GM03348 (cell line): ENCODE measurements around the gene NUCB1.
A peak's percentile ranks its signal among the peaks of the same experiment; 100 is the strongest.
"Not testable (repeated sequence)": the region's sequence is repeated elsewhere in the genome, so short reads cannot be mapped to it uniquely, and the experiment has no call there.

Experiments
- DNase-seq: peaks from one replicate; pipeline ENCODE4 v3.0.0; 2012; ENCODE audit warnings: low spot score

The NUCB1 gene

GRCh38 chr19:48874303-48875135 is 25.6 kb upstream of the NUCB1 start:
- peak; percentile 54 for DNase-seq

GRCh38 chr19:48876043-48876981 is 23.8 kb upstream of the NUCB1 start:
- DNase-seq, result not testable (repeated sequence)

- no peak for DNase-seq
These were observed 22.3 kb upstream of the NUCB1 start for GRCh38 chr19:48877855-48878195.

GRCh38 chr19:48878196-48879024 is 21.7 kb upstream of the NUCB1 start:
- DNase-seq, result peak; percentile 27

GRCh38 chr19:48879025-48879637 is 21.0 kb upstream of the NUCB1 start:
- DNase-seq, result no peak

- not testable (repeated sequence) for DNase-seq
These were observed 20.4 kb upstream of the NUCB1 start for GRCh38 chr19:48879696-48880095.

GRCh38 chr19:48881741-48882657 is 18.1 kb upstream of the NUCB1 start:
- no peak for DNase-seq

GRCh38 chr19:48883726-48884125 is 16.4 kb upstream of the NUCB1 start:
- DNase-seq, result no peak

GRCh38 chr19:48887861-48888612 is 12.1 kb upstream of the NUCB1 start:
- DNase-seq, result no peak

- DNase-seq, result not testable (repeated sequence)
These were observed 10.6 kb upstream of the NUCB1 start for GRCh38 chr19:48889496-48889895.

GRCh38 chr19:48890551-48890950 is 9.6 kb upstream of the NUCB1 start:
- DNase-seq, result no peak

GRCh38 chr19:48895226-48895625 is 4.9 kb upstream of the NUCB1 start:
- DNase-seq, result no peak

- DNase-seq, result peak; percentile 84
These were observed 3.9 kb upstream of the NUCB1 start for GRCh38 chr19:48896191-48896720.

- no peak for DNase-seq
These were observed 2.9 kb upstream of the NUCB1 start for GRCh38 chr19:48897181-48897580.

- not testable (repeated sequence) for DNase-seq
These were observed 744 bp upstream of the NUCB1 start for GRCh38 chr19:48899386-48899749.

GRCh38 chr19:48900477-48901406 is 630 bp downstream of the NUCB1 start:
- peak; percentile 57 for DNase-seq

- not testable (repeated sequence) for DNase-seq
These were observed 2.2 kb downstream of the NUCB1 start for GRCh38 chr19:48902291-48902690.

GRCh38 chr19:48903788-48904187 is 3.7 kb downstream of the NUCB1 start:
- not testable (repeated sequence) for DNase-seq
